ENCODE results near the gene TRIM8. TPM values are rescaled to one million over a fixed set of nuclear protein-coding genes. Genes with fewer than 3 reads are reported as not detected.

The TRIM8 gene
- total and polyA plus RNA-seq, 2 of the 8 experiments (the other 6 are each of a cell fraction or from before 2014, with no cell fraction given), result 24.9 to 38.8 TPM

- Histone ChIP-seq H4K5ac (ENCODE audit: insufficient read length, low read depth, low read length) (no peak overlapping the region), H4K91ac (replicated peaks; ENCODE audit: insufficient read length, low read length) (peak overlapping the region; percentile 44), H2BK15ac (ENCODE audit: low read length) (no peak overlapping the region), H2BK5ac (ENCODE audit: low read depth, low read length) (peak overlapping the region; percentile 75; the same call in 1 of the 2 replicates), H2AK5ac (ENCODE audit: low read depth, low read length) (no peak overlapping the region), H3K36me3 (ENCODE audit: control insufficient read depth in 2 of 4, insufficient read depth in 4 of 4, low read length in 3 of 4) (no peaks in the 10 kb centered on the region; a peak in 1 of 8 replicates), H3K23me2 (ENCODE audit: low read depth, low read length) (peaks cover 30% of the 10 kb centered on the region; the same call in 1 of the 2 replicates), H3K9me3 (ENCODE audit: insufficient read depth in 2 of 2, low read depth in 1 of 2, low read length in 1 of 2) (no peaks in the 10 kb centered on the region), H3K18ac (ENCODE audit: extremely low read depth, low read length) (peak overlapping the region; percentile 71), H3K79me2 (ENCODE audit: control insufficient read depth in 1 of 2, insufficient read depth in 2 of 2, low read length in 2 of 2) (peaks cover 0 to 60% of the 10 kb centered on the region in 2 experiments; a peak in 2 of 4 replicates), H2AFZ (ENCODE audit: low read length) (no peak overlapping the region), H3K27me3 (replicated peaks in 1 of 4; ENCODE audit: control insufficient read depth in 3 of 4, extremely low read depth in 1 of 4, insufficient read depth in 3 of 4, low read length in 3 of 4) (no peaks in the 10 kb centered on the region), H2BK120ac (replicated peaks; ENCODE audit: low read depth, low read length) (no peak overlapping the region), H3K56ac (replicated peaks; ENCODE audit: insufficient read length, low read depth, low read length) (no peak overlapping the region), H3K4me1 (replicated peaks in 1 of 4; ENCODE audit: control insufficient read depth in 3 of 4, insufficient read depth in 4 of 4, low read length in 3 of 4) (peaks cover 6 to 45% (median 37%) of the 10 kb centered on the region in 4 experiments), H3K4ac (replicated peaks; ENCODE audit: insufficient read length, low read depth, low read length) (no peak overlapping the region), H3K27ac (ENCODE audit: low read depth, low read length) (no peak overlapping the region), H2BK12ac (ENCODE audit: low read depth, low read length) (peak overlapping the region; percentile 60), H3K4me3 (ENCODE audit: extremely low read depth in 1 of 4, insufficient read depth in 2 of 4, low read depth in 3 of 4, low read length in 4 of 4) (peak overlapping the region; percentile 36 to 92 (median 84)), H3K4me2 (ENCODE audit: insufficient read depth in 1 of 2, low read depth in 2 of 2, low read length in 2 of 2) (peak overlapping the region; percentile 70 to 96), H3K79me1 (ENCODE audit: low read depth, low read length) (peaks cover 30% of the 10 kb centered on the region), H4K20me1 (replicated peaks in 1 of 2; ENCODE audit: control insufficient read depth in 1 of 2, insufficient read depth in 2 of 2, low read length in 2 of 2) (peaks cover 17 to 23% of the 10 kb centered on the region in 2 experiments), H3K14ac (ENCODE audit: insufficient read length) (no peak overlapping the region), H4K8ac (ENCODE audit: extremely low read depth, insufficient read depth, low read length) (peak overlapping the region; percentile 88), H2BK20ac (ENCODE audit: low read length) (no peak overlapping the region), H3K23ac (ENCODE audit: insufficient read length) (no peak overlapping the region), H3K9ac (replicated peaks in 1 of 4; ENCODE audit: extremely low read depth in 1 of 4, low read depth in 3 of 4, low read length in 3 of 4) (peak overlapping the region; percentile 46 to 83 (median 72))
- ChIA-PET POLR2A (ENCODE audit: partially characterized antibody) (interaction anchor here (0.6 to 4.1 kb wide), 14 partner anchors 11 to 527 kb away, joined by 3 to 34 read pairs (median 8); partner anchors contain the start of genes ARL3 and SFXN2), CTCF (ENCODE audit: partially characterized antibody) (interaction anchor here (0.6 to 4.6 kb wide), 24 partner anchors 8 to 1580 kb away, joined by 3 to 33 read pairs (median 4); no protein-coding TSS in a partner anchor)
- FAIRE-seq (no peak), DNase-seq (ENCODE audit: low read depth in 1 of 2, low spot score in 2 of 2) (peak in 1 of 2 experiments; percentile 62)
- WGBS, 2 experiments (ENCODE audit: extremely low coverage in 1 of 2, insufficient coverage in 1 of 2, insufficient read length in 1 of 2, insufficient replicate concordance in 2 of 2, low coverage in 1 of 2, low lambda C conversion rate in 2 of 2, missing lambda C conversion rate in 1 of 2), result 10% methylated on average over 29 of the region's 29 CpGs; no CpG with 5 or more reads in 1 of the 2 experiments
- TF ChIP-seq SP4 (IDR thresholded peaks at IDR 0.05; ENCODE audit: low read length) (no peak), SAP30 (IDR thresholded peaks at IDR 0.05; ENCODE audit: insufficient read depth, insufficient replicate concordance, low read length) (no peak), SP2 (IDR thresholded peaks at IDR 0.05; ENCODE audit: low read length) (no peak), ATF3 (IDR thresholded peaks at IDR 0.05; ENCODE audit: insufficient read depth, low read depth, low read length) (no peak), KDM1A (IDR thresholded peaks at IDR 0.05; ENCODE audit: borderline replicate concordance, low read length) (no peak), KDM4A (IDR thresholded peaks at IDR 0.05; ENCODE audit: low read depth, low read length, severe bottlenecking) (no peak), RNF2 (IDR thresholded peaks at IDR 0.05; ENCODE audit: borderline replicate concordance, low read depth, low read length, missing control alignments, poor library complexity, severe bottlenecking) (no peak), USF2 (IDR thresholded peaks at IDR 0.05; ENCODE audit: low read length) (no peak)
Measured at GRCh38 chr10:102645741-102646609, 1.7 kb downstream of the TRIM8 start.
